Suprapubic skin (tissue), 3 donors: ENCODE results near the gene CTNNAL1.

Experiments used
- EP300 ChIP-seq: sonication (generic); formaldehyde crosslinking; IDR thresholded peaks from one replicate; pipeline ENCODE4 v1.6.1; 2017; ENCODE audit warnings: antibody characterized with exemption
- TF ChIP-seq, protein P1 (sequence below), 2 donors: fragments of 200-600 bp in 1 of 2; fragments of 450-650 bp in 1 of 2; sonication (generic) in 1 of 2; IDR thresholded peaks; one replicate each; pipeline ENCODE4 v1.5.1; 2016 to 2019; ENCODE audit warnings: antibody characterized with exemption in 2 of 2, mild to moderate bottlenecking in 1 of 2, moderate library complexity in 1 of 2

DNA sequence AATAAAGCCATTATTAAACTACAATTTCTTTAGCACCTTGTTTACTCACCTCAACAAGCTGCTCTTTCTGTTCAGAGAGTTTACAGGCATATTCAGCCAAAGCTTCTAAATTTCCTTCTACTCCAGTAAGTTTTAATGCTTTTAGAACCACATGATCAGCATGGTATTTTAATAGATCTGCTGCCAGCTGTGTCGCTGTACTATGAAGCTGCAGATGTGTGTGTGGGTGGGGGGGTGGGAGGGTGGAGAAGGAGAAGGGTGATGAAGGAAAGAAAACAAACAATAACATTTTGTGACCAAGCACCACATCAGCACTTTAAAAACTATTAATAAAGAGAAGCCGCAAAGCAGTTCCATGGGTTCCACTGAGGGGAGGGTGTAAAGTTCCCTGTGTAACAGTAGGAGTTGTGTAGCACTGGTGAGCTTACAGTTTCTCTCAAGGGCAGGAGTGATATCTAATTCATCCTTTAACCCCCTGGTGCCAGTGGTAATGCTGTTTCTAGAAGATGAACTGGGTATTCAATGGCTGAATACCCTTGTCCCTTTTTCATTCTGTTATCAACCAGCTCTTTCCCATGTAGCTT lies 40.6 kb downstream of the CTNNAL1 start:
- TF ChIP-seq, protein P1, sequence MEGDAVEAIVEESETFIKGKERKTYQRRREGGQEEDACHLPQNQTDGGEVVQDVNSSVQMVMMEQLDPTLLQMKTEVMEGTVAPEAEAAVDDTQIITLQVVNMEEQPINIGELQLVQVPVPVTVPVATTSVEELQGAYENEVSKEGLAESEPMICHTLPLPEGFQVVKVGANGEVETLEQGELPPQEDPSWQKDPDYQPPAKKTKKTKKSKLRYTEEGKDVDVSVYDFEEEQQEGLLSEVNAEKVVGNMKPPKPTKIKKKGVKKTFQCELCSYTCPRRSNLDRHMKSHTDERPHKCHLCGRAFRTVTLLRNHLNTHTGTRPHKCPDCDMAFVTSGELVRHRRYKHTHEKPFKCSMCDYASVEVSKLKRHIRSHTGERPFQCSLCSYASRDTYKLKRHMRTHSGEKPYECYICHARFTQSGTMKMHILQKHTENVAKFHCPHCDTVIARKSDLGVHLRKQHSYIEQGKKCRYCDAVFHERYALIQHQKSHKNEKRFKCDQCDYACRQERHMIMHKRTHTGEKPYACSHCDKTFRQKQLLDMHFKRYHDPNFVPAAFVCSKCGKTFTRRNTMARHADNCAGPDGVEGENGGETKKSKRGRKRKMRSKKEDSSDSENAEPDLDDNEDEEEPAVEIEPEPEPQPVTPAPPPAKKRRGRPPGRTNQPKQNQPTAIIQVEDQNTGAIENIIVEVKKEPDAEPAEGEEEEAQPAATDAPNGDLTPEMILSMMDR (IDR thresholded peaks at IDR 0.05) = no peak
- TF ChIP-seq EP300 = no peak
